ENCODE measurements around the gene CACHD1. TPM values are rescaled to one million over a fixed set of nuclear protein-coding genes. Genes with fewer than 3 reads are reported as not detected.

Gene CACHD1
- total and polyA plus RNA-seq, 2 of the 4 experiments (the other 2 are of a cell fraction): 2.9 to 5.9 TPM

- Histone ChIP-seq H3K36me3 (ENCODE audit: control insufficient read depth, insufficient read depth, low read length) (no peaks in the 10 kb centered on the region), H3K18ac (ENCODE audit: low read depth, low read length) (no peak overlapping the region), H4K91ac (ENCODE audit: insufficient read depth, low read depth, low read length) (no peak overlapping the region), H2AK9ac (replicated peaks; ENCODE audit: low read depth, low read length, poor library complexity) (no peak overlapping the region), H2BK15ac (ENCODE audit: low read depth, low read length) (no peak overlapping the region), H3K4ac (ENCODE audit: low read depth, low read length) (no peak overlapping the region), H3K23ac (ENCODE audit: low read depth, low read length) (no peak overlapping the region), H3K9me1 (ENCODE audit: insufficient read depth, low read length) (no peaks in the 10 kb centered on the region), H3K79me1 (ENCODE audit: low read depth in 1 of 2, low read length in 2 of 2) (no peaks in the 10 kb centered on the region), H2BK20ac (ENCODE audit: low read depth, low read length) (no peak overlapping the region), H4K5ac (ENCODE audit: low read depth, low read length) (no peak overlapping the region), H3K9ac (ENCODE audit: low read depth, low read length) (no peak overlapping the region), H3K27ac (ENCODE audit: insufficient read depth, low read length) (no peak overlapping the region), H3K9me3 (ENCODE audit: control insufficient read depth, insufficient read depth, low read length) (no peaks in the 10 kb centered on the region), H2AFZ (replicated peaks; ENCODE audit: low read length, poor library complexity) (no peak overlapping the region), H4K20me1 (ENCODE audit: insufficient read depth, low read length) (no peaks in the 10 kb centered on the region), H2BK5ac (ENCODE audit: low read depth, low read length, poor library complexity, severe bottlenecking) (no peak overlapping the region), H3K4me3 (ENCODE audit: insufficient read depth, low read depth, low read length) (no peak overlapping the region), H3K27me3 (ENCODE audit: control insufficient read depth, insufficient read depth, low read length) (no peaks in the 10 kb centered on the region), H3K4me2 (ENCODE audit: low read depth, low read length) (no peak overlapping the region), H2AK5ac (ENCODE audit: low read depth, low read length) (no peak overlapping the region), H2BK120ac (ENCODE audit: low read depth, low read length) (no peak overlapping the region), H3K14ac (replicated peaks; ENCODE audit: low read depth, low read length) (no peak overlapping the region), H3K56ac (ENCODE audit: extremely low read depth, insufficient read depth, low read length) (no peak overlapping the region), H3K4me1 (ENCODE audit: control insufficient read depth, insufficient read depth, low read length) (peaks cover 13% of the 10 kb centered on the region), H4K8ac (ENCODE audit: low read depth in 2 of 2, low read length in 2 of 2) (no peak overlapping the region)
- ATAC-seq (ENCODE audit: low read depth) (peak; percentile 13; the same call in 1 of the 2 replicates), DNase-seq (peak; percentile 69)
- WGBS, 2 experiments (ENCODE audit: extremely low coverage in 2 of 2, insufficient read length in 1 of 2): no CpG with 5 or more reads among the region's 1 CpG
- POLR2A ChIA-PET (ENCODE audit: unreplicated experiment): no interaction called here
- CTCF ChIA-PET: no interaction called here
- dilution Hi-C loops (cut with HindIII; ENCODE audit: low sequenced_read_pairs, unreplicated experiment) (no loop called here), in situ Hi-C loops (cut with MboI; ENCODE audit: low sequenced_read_pairs) (no loop called here), intact Hi-C loops (cut with micrococcal nuclease) (no loop called here)
- no TSS peak for BruUV-seq (replicated peaks)
- TF ChIP-seq CEBPB (IDR thresholded peaks at IDR 0.05; ENCODE audit: low read depth, low read length) (peak; percentile 87), MAZ (IDR thresholded peaks at IDR 0.05; ENCODE audit: borderline replicate concordance, low read depth, low read length) (no peak)
Observed at GRCh38 chr1:64515427-64515826, 45.5 kb downstream of the CACHD1 start.
